Measurements from ENCODE around the gene LGR5. TPM values are rescaled to one million over a fixed set of nuclear protein-coding genes. Genes with fewer than 3 reads are reported as not detected.

The LGR5 gene
- total RNA-seq, 2 experiments from 2014 or later: not detected

GRCh38 chr12:71558445-71558844 lies 118.8 kb downstream of the LGR5 start:
- no peaks in the 10 kb centered on the region for H3K36me3 ChIP-seq (ENCODE audit: insufficient read depth, low read length)
- no peaks in the 10 kb centered on the region for H3K27me3 Mint-ChIP-seq
- H3K4me3 ChIP-seq (ENCODE audit: low read length): no peak overlapping the region
- H3K4me3 Mint-ChIP-seq: no peak overlapping the region
- H3K36me3 Mint-ChIP-seq (ENCODE audit: low read depth): no peaks in the 10 kb centered on the region
- no peak for ATAC-seq (ENCODE audit: poor library complexity)
- no peaks in the 10 kb centered on the region for H3K27me3 ChIP-seq (ENCODE audit: control insufficient read depth in 1 of 2, insufficient read depth in 2 of 2, low read length in 2 of 2)
- no peaks in the 10 kb centered on the region for H3K9me3 ChIP-seq (ENCODE audit: control insufficient read depth in 1 of 2, insufficient read depth in 1 of 2, low read length in 2 of 2)
- H3K27ac ChIP-seq (ENCODE audit: low read depth in 1 of 2, low read length in 2 of 2): no peak overlapping the region
- no peaks in the 10 kb centered on the region for H3K9me3 Mint-ChIP-seq
- no peak for TF ChIP-seq CTCF (IDR thresholded peaks at IDR 0.05)
- ChIA-PET CTCF (no interaction called here), POLR2A (no interaction called here)
- intact Hi-C loops (cut with DNase I, micrococcal nuclease): loop anchor here in 1 of 2 experiments (10.0 kb wide), 1 partner anchor 144 kb away; no protein-coding TSS in a partner anchor
- DNase-seq: no peak
- H3K4me1 Mint-ChIP-seq (ENCODE audit: low read depth): no peaks in the 10 kb centered on the region
- no peaks in the 10 kb centered on the region for H3K4me1 ChIP-seq (ENCODE audit: insufficient read depth, low read length)
- no peak overlapping the region for H3K27ac Mint-ChIP-seq

- Histone ChIP-seq H3K36me3 (ENCODE audit: insufficient read depth, low read length) (no peaks in the 10 kb centered on the region), H3K27ac (ENCODE audit: low read depth in 1 of 2, low read length in 2 of 2) (no peak overlapping the region), H3K27me3 (ENCODE audit: control insufficient read depth in 1 of 2, insufficient read depth in 2 of 2, low read length in 2 of 2) (peaks cover 0 to 1% of the 10 kb centered on the region in 2 experiments), H3K4me1 (ENCODE audit: insufficient read depth, low read length) (no peaks in the 10 kb centered on the region), H3K4me3 (ENCODE audit: low read length) (no peak overlapping the region), H3K9me3 (ENCODE audit: control insufficient read depth in 1 of 2, insufficient read depth in 1 of 2, low read length in 2 of 2) (no peaks in the 10 kb centered on the region)
- Mint-ChIP-seq H3K9me3 (no peaks in the 10 kb centered on the region), H3K36me3 (ENCODE audit: low read depth) (no peaks in the 10 kb centered on the region), H3K4me1 (ENCODE audit: low read depth) (no peaks in the 10 kb centered on the region), H3K27ac (no peak overlapping the region), H3K27me3 (no peaks in the 10 kb centered on the region), H3K4me3 (no peak overlapping the region)
- DNase-seq (no peak), ATAC-seq (ENCODE audit: poor library complexity) (no peak)
- no peak for TF ChIP-seq CTCF (IDR thresholded peaks at IDR 0.05)
- POLR2A ChIA-PET: no interaction called here
- intact Hi-C loops (cut with DNase I, micrococcal nuclease): no loop called here
- CTCF ChIA-PET: no interaction called here
Observed at GRCh38 chr12:71562676-71563595, 123.3 kb downstream of the LGR5 start.

- intact Hi-C loops (cut with DNase I, micrococcal nuclease): no loop called here
- H3K27ac Mint-ChIP-seq: no peak overlapping the region
- CTCF ChIA-PET: no interaction called here
Observed at GRCh38 chr12:71565535-71565934, 125.9 kb downstream of the LGR5 start.

More at GRCh38 chr12:71565535-71565934, 125.9 kb downstream of the LGR5 start:
- no peaks in the 10 kb centered on the region for H3K9me3 Mint-ChIP-seq
- POLR2A ChIA-PET: no interaction called here
- no peaks in the 10 kb centered on the region for H3K36me3 ChIP-seq (ENCODE audit: insufficient read depth, low read length)
- no peaks in the 10 kb centered on the region for H3K4me1 ChIP-seq (ENCODE audit: insufficient read depth, low read length)
- peaks cover 15% of the 10 kb centered on the region for H3K27me3 Mint-ChIP-seq
- ATAC-seq (ENCODE audit: poor library complexity) (no peak), DNase-seq (no peak)
- H3K27me3 ChIP-seq (ENCODE audit: control insufficient read depth in 1 of 2, insufficient read depth in 2 of 2, low read length in 2 of 2): peaks cover 0 to 6% of the 10 kb centered on the region in 2 experiments
- H3K36me3 Mint-ChIP-seq (ENCODE audit: low read depth): no peaks in the 10 kb centered on the region
- no peak for TF ChIP-seq CTCF (IDR thresholded peaks at IDR 0.05)
- H3K4me3 ChIP-seq (ENCODE audit: low read length): no peak overlapping the region
- no peaks in the 10 kb centered on the region for H3K9me3 ChIP-seq (ENCODE audit: control insufficient read depth in 1 of 2, insufficient read depth in 1 of 2, low read length in 2 of 2)
- H3K4me3 Mint-ChIP-seq: no peak overlapping the region
- no peak overlapping the region for H3K27ac ChIP-seq (ENCODE audit: low read depth in 1 of 2, low read length in 2 of 2)
- no peaks in the 10 kb centered on the region for H3K4me1 Mint-ChIP-seq (ENCODE audit: low read depth)

Measured in CD4-positive, alpha-beta T cell (primary cell).